ENCODE results near the gene MTMR6.

The MTMR6 gene

DNA sequence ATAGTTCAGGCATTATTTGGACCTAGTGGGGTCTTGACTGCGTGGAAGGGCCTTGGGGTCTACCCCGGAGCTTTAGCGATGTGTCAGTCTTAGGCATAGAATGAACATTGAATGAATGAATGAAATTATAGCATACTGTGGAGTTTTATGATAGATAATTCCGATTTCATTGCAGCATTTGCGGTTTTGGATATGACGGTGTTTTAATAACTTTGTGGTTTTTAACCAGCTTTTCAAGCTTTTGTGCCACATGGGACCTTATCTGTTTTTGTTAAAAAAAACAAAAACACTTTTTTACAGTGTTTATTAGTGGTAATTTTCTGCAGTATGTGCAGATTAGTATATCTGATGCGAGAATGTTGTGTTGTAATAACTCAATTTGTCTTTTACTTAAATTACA, 14.8 kb upstream of the MTMR6 start:
- TF ChIP-seq EP300 (IDR thresholded peaks at IDR 0.05; ENCODE audit: borderline replicate concordance) = no peak
- no peak for TF ChIP-seq CEBPB (IDR thresholded peaks at IDR 0.05)
- TF ChIP-seq RAD21 (IDR thresholded peaks at IDR 0.05; ENCODE audit: low read depth) = no peak
- no peak for TF ChIP-seq YY1 (IDR thresholded peaks at IDR 0.05; ENCODE audit: low read depth)
- TF ChIP-seq ZBTB7A (IDR thresholded peaks at IDR 0.05; ENCODE audit: low read depth) = no peak
- no peak for TF ChIP-seq EGR1 (IDR thresholded peaks at IDR 0.05)
- TF ChIP-seq TCF12 (IDR thresholded peaks at IDR 0.05; ENCODE audit: low read depth) = no peak
- no peak for TF ChIP-seq FOXM1 (IDR thresholded peaks at IDR 0.05; ENCODE audit: borderline replicate concordance, low read depth)
- no peak for TF ChIP-seq CREB1 (IDR thresholded peaks at IDR 0.05; ENCODE audit: low read depth)
- TF ChIP-seq, protein P1, sequence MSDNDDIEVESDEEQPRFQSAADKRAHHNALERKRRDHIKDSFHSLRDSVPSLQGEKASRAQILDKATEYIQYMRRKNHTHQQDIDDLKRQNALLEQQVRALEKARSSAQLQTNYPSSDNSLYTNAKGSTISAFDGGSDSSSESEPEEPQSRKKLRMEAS (IDR thresholded peaks at IDR 0.05) = no peak
- TF ChIP-seq, protein P2, sequence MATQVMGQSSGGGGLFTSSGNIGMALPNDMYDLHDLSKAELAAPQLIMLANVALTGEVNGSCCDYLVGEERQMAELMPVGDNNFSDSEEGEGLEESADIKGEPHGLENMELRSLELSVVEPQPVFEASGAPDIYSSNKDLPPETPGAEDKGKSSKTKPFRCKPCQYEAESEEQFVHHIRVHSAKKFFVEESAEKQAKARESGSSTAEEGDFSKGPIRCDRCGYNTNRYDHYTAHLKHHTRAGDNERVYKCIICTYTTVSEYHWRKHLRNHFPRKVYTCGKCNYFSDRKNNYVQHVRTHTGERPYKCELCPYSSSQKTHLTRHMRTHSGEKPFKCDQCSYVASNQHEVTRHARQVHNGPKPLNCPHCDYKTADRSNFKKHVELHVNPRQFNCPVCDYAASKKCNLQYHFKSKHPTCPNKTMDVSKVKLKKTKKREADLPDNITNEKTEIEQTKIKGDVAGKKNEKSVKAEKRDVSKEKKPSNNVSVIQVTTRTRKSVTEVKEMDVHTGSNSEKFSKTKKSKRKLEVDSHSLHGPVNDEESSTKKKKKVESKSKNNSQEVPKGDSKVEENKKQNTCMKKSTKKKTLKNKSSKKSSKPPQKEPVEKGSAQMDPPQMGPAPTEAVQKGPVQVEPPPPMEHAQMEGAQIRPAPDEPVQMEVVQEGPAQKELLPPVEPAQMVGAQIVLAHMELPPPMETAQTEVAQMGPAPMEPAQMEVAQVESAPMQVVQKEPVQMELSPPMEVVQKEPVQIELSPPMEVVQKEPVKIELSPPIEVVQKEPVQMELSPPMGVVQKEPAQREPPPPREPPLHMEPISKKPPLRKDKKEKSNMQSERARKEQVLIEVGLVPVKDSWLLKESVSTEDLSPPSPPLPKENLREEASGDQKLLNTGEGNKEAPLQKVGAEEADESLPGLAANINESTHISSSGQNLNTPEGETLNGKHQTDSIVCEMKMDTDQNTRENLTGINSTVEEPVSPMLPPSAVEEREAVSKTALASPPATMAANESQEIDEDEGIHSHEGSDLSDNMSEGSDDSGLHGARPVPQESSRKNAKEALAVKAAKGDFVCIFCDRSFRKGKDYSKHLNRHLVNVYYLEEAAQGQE (IDR thresholded peaks at IDR 0.05; ENCODE audit: low read depth) = no peak
- no peak for TF ChIP-seq TAF1 (IDR thresholded peaks at IDR 0.05; ENCODE audit: low read depth)
- TF ChIP-seq, protein P3, sequence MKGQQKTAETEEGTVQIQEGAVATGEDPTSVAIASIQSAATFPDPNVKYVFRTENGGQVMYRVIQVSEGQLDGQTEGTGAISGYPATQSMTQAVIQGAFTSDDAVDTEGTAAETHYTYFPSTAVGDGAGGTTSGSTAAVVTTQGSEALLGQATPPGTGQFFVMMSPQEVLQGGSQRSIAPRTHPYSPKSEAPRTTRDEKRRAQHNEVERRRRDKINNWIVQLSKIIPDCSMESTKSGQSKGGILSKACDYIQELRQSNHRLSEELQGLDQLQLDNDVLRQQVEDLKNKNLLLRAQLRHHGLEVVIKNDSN (IDR thresholded peaks at IDR 0.05) = no peak
- no peak for TF ChIP-seq NFIC (IDR thresholded peaks at IDR 0.05)
- TF ChIP-seq TEAD4 (IDR thresholded peaks at IDR 0.05) = no peak

DNA sequence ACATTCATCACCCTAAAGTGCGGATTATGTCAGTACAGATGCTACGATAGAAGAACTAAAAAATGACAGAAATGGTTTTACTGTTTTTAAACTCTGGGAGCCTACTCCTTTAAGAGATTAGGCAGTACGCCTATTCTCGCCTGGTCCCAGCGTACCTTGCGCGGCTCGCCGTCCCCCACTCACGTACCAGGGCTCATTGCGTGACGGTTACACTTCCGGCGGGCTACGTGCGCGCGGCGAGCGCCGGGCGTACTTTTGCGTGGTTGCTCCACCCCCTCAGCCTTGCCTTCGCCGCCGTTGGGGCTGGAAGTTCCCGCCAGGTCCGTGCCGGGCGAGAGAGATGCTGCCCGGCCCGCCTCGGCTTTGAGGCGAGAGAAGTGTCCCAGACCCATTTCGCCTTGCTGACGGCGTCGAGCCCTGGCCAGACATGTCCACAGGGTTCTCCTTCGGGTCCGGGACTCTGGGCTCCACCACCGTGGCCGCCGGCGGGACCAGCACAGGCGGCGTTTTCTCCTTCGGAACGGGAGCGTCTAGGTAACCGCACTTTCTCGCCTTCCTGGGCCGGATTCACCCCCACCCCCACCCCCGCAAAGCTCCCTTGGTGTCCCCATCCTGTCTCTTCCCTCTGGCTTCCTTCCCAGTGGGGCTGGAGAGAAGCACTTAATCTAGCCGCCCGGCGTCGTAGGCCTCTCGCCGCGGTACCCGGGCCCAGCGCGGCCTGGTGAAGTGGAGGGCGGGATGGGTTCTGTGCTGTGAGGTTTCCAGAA, 14.2 kb upstream of the MTMR6 start, which contains the start of gene NUP58:
Gene NUP58, plus strand, starts transcription at position 279 of the 767 bp plus-strand sequence. Its CDS starts 149 bp downstream, at position 428.
- TF ChIP-seq, protein P3 (IDR thresholded peaks at IDR 0.05) = no peak
- TF ChIP-seq RAD21 (IDR thresholded peaks at IDR 0.05; ENCODE audit: low read depth) (no peak), TAF1 (IDR thresholded peaks at IDR 0.05; ENCODE audit: low read depth) (peak; percentile 76), TEAD4 (IDR thresholded peaks at IDR 0.05) (0 out of 2 replicates have a peak, but pooled peaks have one; percentile 21), CEBPB (IDR thresholded peaks at IDR 0.05) (no peak), FOXM1 (IDR thresholded peaks at IDR 0.05; ENCODE audit: borderline replicate concordance, low read depth) (no peak), EGR1 (IDR thresholded peaks at IDR 0.05) (no peak), CREB1 (IDR thresholded peaks at IDR 0.05; ENCODE audit: low read depth) (peak; percentile 54; the same call in 1 of the 2 replicates), ZBTB7A (IDR thresholded peaks at IDR 0.05; ENCODE audit: low read depth) (no peak), NFIC (IDR thresholded peaks at IDR 0.05) (0 out of 2 replicates have a peak, but pooled peaks have one; percentile 3), TCF12 (IDR thresholded peaks at IDR 0.05; ENCODE audit: low read depth) (no peak; the same call in 1 of the 2 replicates), EP300 (IDR thresholded peaks at IDR 0.05; ENCODE audit: borderline replicate concordance) (no peak)
- TF ChIP-seq, protein P2 (IDR thresholded peaks at IDR 0.05; ENCODE audit: low read depth) = no peak
- TF ChIP-seq, protein P1 (IDR thresholded peaks at IDR 0.05) = peak; percentile 81

DNA sequence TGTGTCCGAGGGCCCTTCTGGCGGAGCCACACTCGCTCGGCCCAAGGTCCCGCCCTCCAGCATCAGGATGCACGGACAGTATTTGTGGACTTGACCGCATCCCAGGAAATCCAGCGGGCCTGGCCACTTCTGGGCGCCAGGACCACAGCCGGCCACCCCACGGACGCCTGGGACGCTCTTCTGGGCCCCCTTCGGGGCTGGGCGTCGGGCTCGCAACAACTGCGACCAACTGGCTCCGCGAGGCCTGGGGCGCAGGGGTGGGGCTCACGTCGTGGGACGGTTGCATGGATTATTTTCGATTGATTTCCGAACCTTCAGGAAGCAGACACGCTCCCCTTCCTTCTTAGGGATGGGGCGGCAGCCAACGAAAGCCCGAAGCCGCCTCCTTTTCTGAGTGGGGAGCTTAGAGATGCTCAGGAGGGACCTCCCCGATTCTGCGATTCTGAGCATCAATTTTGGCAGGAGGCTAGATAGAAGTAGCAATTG, 13.6 kb upstream of the MTMR6 start:
- TF ChIP-seq EGR1 (IDR thresholded peaks at IDR 0.05) (no peak), NFIC (IDR thresholded peaks at IDR 0.05) (no peak), FOXM1 (IDR thresholded peaks at IDR 0.05; ENCODE audit: borderline replicate concordance, low read depth) (no peak), TEAD4 (IDR thresholded peaks at IDR 0.05) (no peak)

DNA sequence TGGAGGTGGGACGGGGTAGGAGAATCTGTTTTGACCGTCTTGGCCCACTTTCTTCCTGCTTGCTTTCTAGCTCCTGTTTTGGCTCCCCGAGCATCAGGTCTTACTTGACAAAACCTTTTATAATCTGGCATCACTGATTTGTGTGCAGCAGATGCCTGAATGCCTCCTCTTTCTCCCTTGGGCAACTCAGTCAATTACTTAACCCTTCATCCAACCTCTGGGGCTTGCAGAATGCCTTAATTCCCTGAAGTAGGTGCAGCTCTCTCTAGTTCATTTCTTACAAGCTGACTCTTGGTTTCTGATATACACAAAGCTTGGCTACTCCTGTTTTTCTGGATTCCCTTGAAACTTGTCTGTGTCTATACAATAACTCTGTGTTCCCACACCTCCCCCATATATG, 8.4 kb upstream of the MTMR6 start:
- TF ChIP-seq FOXM1 (IDR thresholded peaks at IDR 0.05; ENCODE audit: borderline replicate concordance, low read depth) (no peak), ZBTB7A (IDR thresholded peaks at IDR 0.05; ENCODE audit: low read depth) (no peak), TAF1 (IDR thresholded peaks at IDR 0.05; ENCODE audit: low read depth) (no peak), TEAD4 (IDR thresholded peaks at IDR 0.05) (no peak), RAD21 (IDR thresholded peaks at IDR 0.05; ENCODE audit: low read depth) (no peak), TCF12 (IDR thresholded peaks at IDR 0.05; ENCODE audit: low read depth) (no peak), CREB1 (IDR thresholded peaks at IDR 0.05; ENCODE audit: low read depth) (no peak), NFIC (IDR thresholded peaks at IDR 0.05) (no peak), EP300 (IDR thresholded peaks at IDR 0.05; ENCODE audit: borderline replicate concordance) (no peak), YY1 (IDR thresholded peaks at IDR 0.05; ENCODE audit: low read depth) (no peak)
- TF ChIP-seq, protein P3 (IDR thresholded peaks at IDR 0.05) = no peak
- TF ChIP-seq, protein P2 (IDR thresholded peaks at IDR 0.05; ENCODE audit: low read depth) = no peak
- TF ChIP-seq, protein P1 (IDR thresholded peaks at IDR 0.05) = no peak
